Sigmoid colon (tissue), 7 donors: ENCODE measurements around the gene PADI6. TPM values are rescaled to one million over a fixed set of nuclear protein-coding genes. Genes with fewer than 3 reads are reported as not detected.

ENCODE experiments used
- DNase-seq: peaks from one replicate; pipeline ENCODE4 v3.0.0-alpha.2; 2019
- H3K27ac ChIP-seq, 4 donors: fragments of 200-600 bp; sonication (generic); one replicate each; pipeline ENCODE4 v1.5.1; 2016 to 2019; ENCODE audit warnings: mild to moderate bottlenecking in 1 of 4
- H3K27me3 ChIP-seq, 3 donors: fragments of 200-600 bp; sonication (generic); one replicate each; pipeline ENCODE4 v1.5.1; 2019; ENCODE audit warnings: mild to moderate bottlenecking in 1 of 3
- H3K36me3 ChIP-seq, 4 donors: fragments of 200-600 bp; sonication (generic); one replicate each; pipeline ENCODE4 v1.5.1; 2016 to 2019
- H3K4me1 ChIP-seq, 4 donors: fragments of 200-600 bp; sonication (generic); one replicate each; pipeline ENCODE4 v1.5.1; 2017 to 2019
- H3K4me3 ChIP-seq, 4 donors: fragments of 200-600 bp; sonication (generic); one replicate each; pipeline ENCODE4 v1.5.1; 2017 to 2019; ENCODE audit warnings: mild to moderate bottlenecking in 2 of 4, moderate library complexity in 1 of 4
- H3K9me3 ChIP-seq, 4 donors: fragments of 200-600 bp in 3 of 4; sonication (generic) in 3 of 4; one replicate each; pipeline versions ENCODE4 v1.5.1 to v1.6.1; 2013 to 2019
- EP300 ChIP-seq, 4 donors: sonication (generic); formaldehyde crosslinking; IDR thresholded peaks; one replicate each; pipeline ENCODE4 v1.6.1; 2017; ENCODE audit warnings: antibody characterized with exemption in 4 of 4
- POLR2A ChIP-seq, 2 donors: fragments of 450-650 bp; IDR thresholded peaks; one replicate each; pipeline ENCODE4 v1.6.1; 2016; ENCODE audit warnings: antibody characterized with exemption in 2 of 2, mild to moderate bottlenecking in 2 of 2, moderate library complexity in 2 of 2
- POLR2AphosphoS5 ChIP-seq, 4 donors: sonication (generic); formaldehyde crosslinking; IDR thresholded peaks; one replicate each; pipeline ENCODE4 v1.6.1; 2017; ENCODE audit warnings: antibody characterized with exemption in 4 of 4
- WGBS, 2 donors: extraction: QIAGEN DNeasy Blood & Tissue Kit; methylation state at CpG; one replicate each; pipeline ENCODE4 v1.1.7; 2013; 5-methylcytosine and 5-hydroxymethylcytosine counted together
- intact Hi-C: fragments of 100-400 bp; cut with DNase I; formaldehyde crosslinking; loops from one replicate; pipeline ENCODE4 v1.15.1; 2023
- polyA plus RNA-seq, 3 donors: library from polyadenylated mRNA; stranded (reverse); fragments of 200-250 nt; gene quantifications; one replicate each; pipeline ENCODE4 v1.2.3, GENCODE V29; 2013
- total RNA-seq, 4 donors: library from RNA; depleted of rRNA; stranded (reverse); fragments of >200 nt; gene quantifications; one replicate each; pipeline ENCODE4 v1.1.0, GENCODE V29; 2016
- TF ChIP-seq, protein P1 (sequence below), 4 experiments: fragments of 450-650 bp in 3 of 4; fragments of 200-600 bp in 1 of 4; IDR thresholded peaks; one replicate each; pipeline ENCODE4 v1.5.1; 2016 to 2019; ENCODE audit warnings: antibody characterized with exemption in 4 of 4, mild to moderate bottlenecking in 3 of 4, moderate library complexity in 2 of 4
- donor health status: healthy with polysubstance abuse.
- donor health status: Bipolar disorder and iron deficiency.
- donor health status: healthy.

The PADI6 gene
- total and polyA plus RNA-seq, 7 donors: not detected

DNA sequence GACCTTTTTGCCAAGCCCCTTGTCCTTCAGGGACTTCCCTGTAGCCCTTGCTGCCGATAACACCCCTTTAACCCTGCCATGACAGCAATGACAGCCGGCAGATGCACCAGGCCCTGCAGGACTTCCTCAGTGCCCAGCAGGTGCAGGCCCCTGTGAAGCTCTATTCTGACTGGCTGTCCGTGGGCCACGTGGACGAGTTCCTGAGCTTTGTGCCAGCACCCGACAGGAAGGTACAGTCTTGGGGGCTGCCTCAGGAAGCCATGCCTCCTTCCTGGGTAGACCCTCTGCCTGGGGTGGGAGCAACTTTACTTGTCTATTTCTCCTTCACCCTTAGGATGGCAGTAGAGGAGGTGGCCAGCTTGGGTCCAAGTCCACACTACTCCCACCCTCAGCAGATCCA lies 16.1 kb upstream of the PADI6 start:
- Histone ChIP-seq H3K27me3 (no peaks in the 10 kb centered on the region), H3K36me3 (no peaks in the 10 kb centered on the region), H3K9me3 (no peaks in the 10 kb centered on the region), H3K4me1 (no peaks in the 10 kb centered on the region), H3K27ac (no peak overlapping the region), H3K4me3 (no peak overlapping the region)
- 38 to 71% methylated on average over 6 of the region's 6 CpGs for WGBS, 2 donors
- TF ChIP-seq, protein P1, sequence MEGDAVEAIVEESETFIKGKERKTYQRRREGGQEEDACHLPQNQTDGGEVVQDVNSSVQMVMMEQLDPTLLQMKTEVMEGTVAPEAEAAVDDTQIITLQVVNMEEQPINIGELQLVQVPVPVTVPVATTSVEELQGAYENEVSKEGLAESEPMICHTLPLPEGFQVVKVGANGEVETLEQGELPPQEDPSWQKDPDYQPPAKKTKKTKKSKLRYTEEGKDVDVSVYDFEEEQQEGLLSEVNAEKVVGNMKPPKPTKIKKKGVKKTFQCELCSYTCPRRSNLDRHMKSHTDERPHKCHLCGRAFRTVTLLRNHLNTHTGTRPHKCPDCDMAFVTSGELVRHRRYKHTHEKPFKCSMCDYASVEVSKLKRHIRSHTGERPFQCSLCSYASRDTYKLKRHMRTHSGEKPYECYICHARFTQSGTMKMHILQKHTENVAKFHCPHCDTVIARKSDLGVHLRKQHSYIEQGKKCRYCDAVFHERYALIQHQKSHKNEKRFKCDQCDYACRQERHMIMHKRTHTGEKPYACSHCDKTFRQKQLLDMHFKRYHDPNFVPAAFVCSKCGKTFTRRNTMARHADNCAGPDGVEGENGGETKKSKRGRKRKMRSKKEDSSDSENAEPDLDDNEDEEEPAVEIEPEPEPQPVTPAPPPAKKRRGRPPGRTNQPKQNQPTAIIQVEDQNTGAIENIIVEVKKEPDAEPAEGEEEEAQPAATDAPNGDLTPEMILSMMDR (IDR thresholded peaks at IDR 0.05): no peak
- TF ChIP-seq EP300 (IDR thresholded peaks at IDR 0.05): no peak
- no peak for TF ChIP-seq POLR2AphosphoS5 (IDR thresholded peaks at IDR 0.05)
- no peak for TF ChIP-seq POLR2A (IDR thresholded peaks at IDR 0.05)
- intact Hi-C loops: no loop called here
- DNase-seq: no peak

DNA sequence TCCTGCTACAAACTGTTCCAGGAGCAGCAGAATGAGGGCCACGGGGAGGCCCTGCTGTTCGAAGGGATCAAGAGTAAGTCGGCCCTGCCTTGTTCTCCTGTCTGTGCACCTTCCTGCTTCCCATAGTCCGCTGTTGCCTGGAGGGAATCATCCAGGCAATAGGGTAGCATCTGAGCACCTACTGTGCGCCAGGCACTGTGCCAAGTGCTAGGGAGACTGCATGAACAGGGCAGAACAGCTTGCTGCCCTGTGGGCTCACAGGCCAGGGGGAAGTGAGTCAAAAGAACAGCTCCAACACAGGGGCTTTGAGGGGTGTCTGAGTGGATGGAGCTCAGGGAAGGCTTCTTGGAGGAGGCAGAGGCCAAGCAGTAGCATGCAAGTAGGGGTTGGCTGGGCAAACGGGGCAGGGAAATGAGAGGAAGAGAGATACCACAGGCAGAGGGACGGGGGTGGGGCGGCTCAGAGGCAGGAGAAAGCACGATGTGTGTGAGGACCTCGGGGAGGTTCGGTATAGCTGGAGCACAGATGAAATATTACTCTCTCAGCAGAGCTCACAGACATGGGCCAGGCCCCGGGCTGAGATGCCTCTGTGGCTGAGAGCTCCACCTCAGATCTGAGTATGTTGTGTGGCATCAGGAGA lies 15.5 kb upstream of the PADI6 start:
- Histone ChIP-seq H3K36me3 (no peaks in the 10 kb centered on the region), H3K4me1 (no peaks in the 10 kb centered on the region), H3K9me3 (no peaks in the 10 kb centered on the region), H3K27ac (no peak overlapping the region), H3K4me3 (no peak overlapping the region), H3K27me3 (no peaks in the 10 kb centered on the region)
- intact Hi-C loops: no loop called here
- WGBS, 2 donors: 42 to 73% methylated on average over 12 of the region's 12 CpGs
- no peak for DNase-seq
- TF ChIP-seq POLR2AphosphoS5 (IDR thresholded peaks at IDR 0.05): no peak
- TF ChIP-seq EP300 (IDR thresholded peaks at IDR 0.05): no peak
- TF ChIP-seq, protein P1 (IDR thresholded peaks at IDR 0.05): no peak
- TF ChIP-seq POLR2A (IDR thresholded peaks at IDR 0.05): no peak

DNA sequence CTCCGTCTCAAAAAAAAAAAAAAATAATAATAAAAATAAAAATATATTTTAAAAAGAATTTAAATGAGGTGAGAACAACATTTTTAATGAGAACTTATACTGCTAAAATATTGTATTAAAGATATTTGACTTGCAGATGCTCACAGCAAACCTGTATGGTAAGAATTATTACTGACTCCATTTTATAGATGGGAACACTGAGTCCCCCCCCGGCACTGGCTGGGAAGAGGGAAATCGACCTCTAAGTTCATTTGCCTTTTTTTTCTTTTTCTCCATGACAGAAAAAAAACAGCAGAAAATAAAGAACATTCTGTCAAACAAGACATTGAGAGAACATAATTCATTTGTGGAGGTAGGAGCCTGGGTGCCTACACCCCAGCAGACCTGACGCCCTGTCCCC lies 13.4 kb upstream of the PADI6 start:
- no peaks in the 10 kb centered on the region for H3K4me1 ChIP-seq
- H3K27me3 ChIP-seq: peaks cover 0 to under 1% (median 0%) of the 10 kb centered on the region in 3 donors
- TF ChIP-seq, protein P1 (IDR thresholded peaks at IDR 0.05): no peak
- no peak for TF ChIP-seq POLR2AphosphoS5 (IDR thresholded peaks at IDR 0.05)
- TF ChIP-seq POLR2A (IDR thresholded peaks at IDR 0.05): no peak
- TF ChIP-seq EP300 (IDR thresholded peaks at IDR 0.05): no peak
- H3K27ac ChIP-seq: no peak overlapping the region
- intact Hi-C loops: no loop called here
- H3K36me3 ChIP-seq: no peaks in the 10 kb centered on the region
- no peak overlapping the region for H3K4me3 ChIP-seq
- no peak for DNase-seq
- WGBS, 2 donors: 77 to 83% methylated on average over 3 to 4 of the region's 4 CpGs
- H3K9me3 ChIP-seq: no peaks in the 10 kb centered on the region

DNA sequence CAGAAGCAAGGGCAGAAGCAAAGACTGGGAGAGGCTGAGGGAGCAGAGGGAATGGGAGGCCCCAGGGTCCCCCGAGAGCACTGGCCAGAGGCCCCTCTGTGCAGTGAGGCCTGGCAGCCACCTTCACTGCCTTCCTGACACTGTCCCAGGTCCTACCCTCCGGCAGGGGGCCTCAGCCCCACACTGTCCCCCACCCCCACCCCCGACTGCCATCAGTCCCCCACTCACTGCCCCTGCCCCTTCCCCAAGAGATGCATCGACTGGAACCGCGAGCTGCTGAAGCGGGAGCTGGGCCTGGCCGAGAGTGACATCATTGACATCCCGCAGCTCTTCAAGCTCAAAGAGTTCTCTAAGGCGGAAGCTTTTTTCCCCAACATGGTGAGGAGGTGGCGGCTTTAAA lies 13.0 kb upstream of the PADI6 start:
- WGBS, 2 donors: 31 to 61% methylated on average over 11 of the region's 11 CpGs
- peaks cover 0 to 5% (median 0%) of the 10 kb centered on the region in 3 donors for H3K27me3 ChIP-seq
- TF ChIP-seq POLR2A (IDR thresholded peaks at IDR 0.05) (no peak), POLR2AphosphoS5 (IDR thresholded peaks at IDR 0.05) (no peak), EP300 (IDR thresholded peaks at IDR 0.05) (no peak)
- TF ChIP-seq, protein P1 (IDR thresholded peaks at IDR 0.05): no peak
- no peaks in the 10 kb centered on the region for H3K4me1 ChIP-seq
- no peaks in the 10 kb centered on the region for H3K9me3 ChIP-seq
- H3K27ac ChIP-seq: no peak overlapping the region
- H3K4me3 ChIP-seq: no peak overlapping the region
- intact Hi-C loops: no loop called here
- H3K36me3 ChIP-seq: no peaks in the 10 kb centered on the region
- DNase-seq: no peak

DNA sequence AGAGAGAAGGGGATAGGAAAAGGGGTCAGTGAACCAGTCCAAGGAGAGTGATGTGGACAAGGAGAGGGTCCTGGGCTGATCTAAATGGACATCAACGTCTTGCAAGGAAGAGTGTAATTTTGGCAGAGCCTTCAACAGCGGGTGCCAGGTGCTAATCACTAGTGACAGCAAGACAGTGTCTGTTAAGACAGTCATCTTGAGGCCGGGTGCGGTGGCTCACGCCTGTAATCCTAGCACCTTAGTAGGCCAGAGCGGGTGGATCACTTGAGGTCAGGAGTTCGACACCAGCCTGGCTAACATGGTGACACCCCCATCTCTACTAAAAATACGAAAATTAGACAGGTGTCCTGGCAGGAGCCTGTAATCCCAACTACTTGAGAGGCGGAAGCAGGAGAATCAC lies 12.2 kb upstream of the PADI6 start:
- Histone ChIP-seq H3K27ac (no peak overlapping the region), H3K4me3 (no peak overlapping the region), H3K9me3 (peaks cover 0 to 3% (median 0%) of the 10 kb centered on the region in 4 donors), H3K4me1 (no peaks in the 10 kb centered on the region), H3K36me3 (no peaks in the 10 kb centered on the region), H3K27me3 (peaks cover 0 to 12% (median 0%) of the 10 kb centered on the region in 3 donors)
- intact Hi-C loops: no loop called here
- no peak for DNase-seq
- 78 to 88% methylated on average over 9 of the region's 9 CpGs for WGBS, 2 donors
- TF ChIP-seq POLR2AphosphoS5 (IDR thresholded peaks at IDR 0.05) (no peak), EP300 (IDR thresholded peaks at IDR 0.05) (no peak), POLR2A (IDR thresholded peaks at IDR 0.05) (no peak)
- TF ChIP-seq, protein P1 (IDR thresholded peaks at IDR 0.05): no peak
